Stromal cell of bone marrow (primary cell): ENCODE data around the gene NFIX.

Experiments
- DNase-seq: peaks from one replicate; pipeline ENCODE4 v3.0.0-alpha.2; 2012; ENCODE audit warnings: low read depth

NFIX gene

DNA sequence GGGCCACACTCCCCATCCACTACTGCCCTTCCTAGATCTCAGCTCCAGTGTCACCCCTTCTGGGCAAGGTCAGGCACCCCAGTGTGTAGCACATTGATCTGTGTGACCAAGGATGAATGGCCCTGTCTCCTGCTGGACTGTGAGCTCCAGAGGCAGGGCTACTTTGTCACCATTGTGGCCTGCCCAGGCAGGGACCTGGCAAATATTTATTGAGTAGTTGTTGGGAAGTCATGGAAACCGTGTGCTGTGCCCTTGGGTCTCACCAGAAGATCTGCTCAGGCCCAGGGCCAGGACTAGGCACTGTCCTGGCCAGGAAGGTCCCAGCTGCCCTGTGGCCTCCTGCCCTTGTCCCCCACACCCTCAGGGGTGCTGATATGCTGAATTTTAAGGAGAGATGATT is 133.3 kb downstream of the NFIX start:
- DNase-seq = no peak

DNA sequence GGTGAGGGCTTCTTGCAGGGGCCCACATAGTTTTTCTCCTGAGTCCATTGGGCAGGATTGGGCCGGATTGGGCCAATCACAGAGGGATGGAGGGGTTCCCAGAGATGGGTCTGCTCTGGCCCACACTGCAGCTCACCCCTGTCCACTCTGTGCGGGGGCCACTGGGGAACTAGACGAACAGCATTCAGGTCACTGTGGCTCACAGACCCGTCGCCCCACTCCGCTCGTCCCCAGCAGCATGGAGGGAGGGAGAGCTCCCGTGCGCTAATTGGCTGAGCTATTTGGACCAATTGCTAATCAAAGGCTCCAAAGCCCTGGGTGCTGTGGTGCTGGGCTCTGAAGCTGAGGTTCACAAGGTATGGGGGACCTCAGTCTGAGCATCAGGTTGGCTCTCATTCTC is 134.1 kb downstream of the NFIX start:
- no peak for DNase-seq

DNA sequence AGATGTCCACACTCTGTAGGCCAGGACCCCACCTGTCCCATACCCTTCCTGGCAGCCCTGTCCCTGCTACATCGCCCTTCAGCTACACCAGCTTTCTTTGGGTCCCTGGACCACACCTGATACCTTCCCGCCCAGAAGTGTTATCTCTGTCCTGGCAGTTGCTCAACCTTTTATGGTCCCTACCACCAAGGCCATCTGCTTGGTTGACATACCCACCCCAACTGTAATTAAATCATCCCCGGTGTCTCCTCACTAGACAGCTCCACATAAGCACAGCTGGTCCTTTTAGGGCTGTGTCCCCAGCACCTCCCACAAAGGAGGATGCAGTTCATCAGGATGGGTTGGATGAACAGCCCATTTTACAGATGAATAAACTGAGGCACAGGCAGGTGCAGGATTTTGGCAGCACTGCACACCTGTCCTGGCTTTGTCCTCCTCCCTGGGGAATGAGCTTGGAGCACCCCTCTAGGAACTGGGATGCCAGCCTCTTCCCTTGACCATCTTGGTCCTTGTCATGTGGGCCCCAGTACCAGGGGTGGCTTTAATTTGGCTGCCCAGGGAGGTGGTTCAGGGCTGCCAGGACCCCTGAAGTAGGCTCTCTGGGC is 135.7 kb downstream of the NFIX start:
- no peak for DNase-seq

- no peak for DNase-seq
These were observed 137.4 kb downstream of the NFIX start for GRCh38 chr19:13132471-13133180.

GRCh38 chr19:13133241-13133870 is 138.1 kb downstream of the NFIX start:
- no peak for DNase-seq

DNA sequence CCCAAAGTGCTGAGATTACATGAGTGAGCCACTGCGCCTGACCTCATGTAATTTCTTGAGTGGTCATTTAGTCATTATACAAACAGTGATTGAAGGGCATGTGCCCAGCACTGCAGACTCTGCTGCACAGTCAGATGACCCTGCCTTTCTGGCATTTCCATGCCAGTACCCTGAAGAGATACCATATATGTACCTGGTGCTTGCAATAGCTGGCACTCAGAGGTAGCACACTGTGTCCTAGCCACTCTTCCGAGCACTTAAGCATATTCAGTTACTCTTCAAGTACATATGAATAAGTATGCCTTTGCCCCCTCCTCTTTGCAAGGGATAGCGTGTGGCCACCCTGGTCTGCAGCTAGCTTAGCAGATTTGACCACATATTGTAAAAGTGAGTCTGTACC is 139.4 kb downstream of the NFIX start:
- no peak for DNase-seq

GRCh38 chr19:13135068-13136062 is 140.1 kb downstream of the NFIX start:
- no peak for DNase-seq

DNA sequence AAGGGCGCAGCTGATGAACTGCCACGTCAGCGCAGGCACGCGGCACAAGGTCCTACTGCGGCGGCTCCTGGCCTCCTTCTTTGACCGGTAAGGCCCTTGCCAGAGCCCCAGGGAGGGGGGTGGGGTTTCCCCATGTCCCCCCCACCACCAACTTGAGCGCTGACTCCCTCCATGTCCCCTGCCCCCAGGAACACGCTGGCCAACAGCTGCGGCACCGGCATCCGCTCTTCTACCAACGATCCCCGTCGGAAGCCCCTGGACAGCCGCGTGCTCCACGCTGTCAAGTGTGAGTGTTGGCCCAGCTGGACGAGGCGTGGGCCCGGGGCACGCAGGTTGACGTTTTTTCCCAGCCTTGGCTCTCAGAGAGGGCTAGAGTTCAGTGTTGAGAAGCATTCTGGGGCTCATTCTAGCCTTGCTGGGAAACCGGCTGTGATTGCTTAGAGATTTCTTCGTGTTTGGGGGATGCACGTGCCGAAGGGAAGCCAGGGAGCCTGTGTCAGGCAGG is 142.1 kb downstream of the NFIX start:
- no peak for DNase-seq

DNA sequence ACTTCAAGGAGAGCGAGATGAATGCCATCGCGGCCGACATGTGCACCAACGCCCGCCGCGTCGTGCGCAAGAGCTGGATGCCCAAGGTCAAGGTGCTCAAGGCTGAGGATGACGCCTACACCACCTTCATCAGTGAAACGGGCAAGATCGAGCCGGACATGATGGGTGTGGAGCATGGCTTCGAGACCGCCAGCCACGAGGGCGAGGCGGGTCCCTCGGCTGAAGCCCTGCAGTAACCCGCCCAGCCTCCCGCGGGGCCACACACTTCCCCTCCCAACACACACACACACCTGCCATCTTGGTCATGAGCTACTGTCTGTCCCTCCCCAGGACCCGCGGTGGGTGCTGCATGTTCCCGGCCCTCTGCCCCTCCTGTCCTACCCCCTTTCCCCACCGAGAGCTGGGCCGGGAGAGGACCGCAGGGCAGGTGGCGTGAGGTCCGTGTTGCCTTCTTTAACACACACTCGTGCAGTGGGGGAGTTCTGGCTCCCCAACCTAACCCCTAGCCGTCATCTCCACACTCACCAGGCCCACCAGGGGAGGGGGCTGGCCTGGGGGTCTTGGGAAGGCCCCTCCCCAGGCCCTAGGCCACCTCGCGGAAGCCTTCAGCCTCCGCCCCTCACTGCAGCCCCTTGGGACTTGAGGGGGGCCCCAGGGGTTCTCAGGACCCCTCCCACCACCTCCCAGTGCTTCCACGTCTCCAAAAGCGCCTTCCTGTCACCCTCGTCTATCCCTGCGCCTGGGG is 143.1 kb downstream of the NFIX start:
- no peak for DNase-seq

DNA sequence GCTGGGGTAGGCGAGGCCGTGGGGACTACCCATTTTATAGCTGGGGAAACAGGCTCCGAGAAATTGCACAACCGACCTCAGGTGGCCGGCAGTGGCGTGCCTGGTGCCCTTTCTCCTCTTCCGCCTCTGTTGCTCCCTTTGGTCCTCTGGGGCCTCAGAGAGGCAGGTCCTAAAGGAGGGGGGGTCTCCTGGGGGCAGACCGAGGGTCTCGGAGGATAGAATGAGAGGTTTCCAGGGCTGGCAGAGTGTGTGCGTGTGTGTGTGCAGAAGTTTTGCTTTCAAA is 143.6 kb downstream of the NFIX start:
- DNase-seq = no peak

DNA sequence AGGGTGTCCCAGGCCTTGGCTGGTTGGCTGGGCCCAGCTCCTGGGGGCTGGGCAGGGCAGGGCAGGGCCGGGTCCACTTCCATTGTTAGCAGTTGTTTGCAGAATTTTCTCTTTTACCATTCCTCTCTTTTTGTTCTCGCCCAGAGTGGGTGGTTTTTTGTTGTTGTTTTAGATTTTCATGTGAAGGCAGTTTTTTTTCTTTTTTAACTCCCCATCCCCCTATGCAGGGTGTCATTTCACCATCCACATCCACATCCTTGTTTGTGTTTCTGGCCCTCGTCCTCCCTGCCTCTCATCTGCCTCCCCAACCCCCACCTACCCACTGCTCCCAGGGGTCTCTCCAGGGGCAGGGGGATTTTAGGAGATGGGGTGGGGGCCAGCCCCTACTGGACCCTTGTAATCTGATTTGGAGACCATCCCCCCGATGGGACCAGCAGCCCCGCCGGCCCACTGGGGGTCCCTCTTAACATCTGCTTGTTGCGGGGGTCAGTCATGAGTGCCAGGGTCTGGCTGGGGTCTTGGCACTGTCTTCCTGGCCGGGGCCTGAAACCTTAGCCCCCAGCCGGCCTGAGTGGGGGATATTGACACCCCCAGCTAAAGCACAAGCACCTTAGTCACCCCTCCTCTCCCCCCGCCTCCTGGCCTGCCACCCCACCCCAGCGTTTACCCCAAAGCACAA is 144.5 kb downstream of the NFIX start:
- DNase-seq = no peak

GRCh38 chr19:13146763-13147563 is 151.7 kb downstream of the NFIX start:
- no peak for DNase-seq
